Hypothalamus (tissue), 51 donors: Measurements from ENCODE around the gene TCFL5.

Experiments used
- DNase-seq, 51 donors: peaks; one replicate each; lab custom pipeline; 2025; lab: John Stamatoyannopoulos, UW

The TCFL5 gene

DNA sequence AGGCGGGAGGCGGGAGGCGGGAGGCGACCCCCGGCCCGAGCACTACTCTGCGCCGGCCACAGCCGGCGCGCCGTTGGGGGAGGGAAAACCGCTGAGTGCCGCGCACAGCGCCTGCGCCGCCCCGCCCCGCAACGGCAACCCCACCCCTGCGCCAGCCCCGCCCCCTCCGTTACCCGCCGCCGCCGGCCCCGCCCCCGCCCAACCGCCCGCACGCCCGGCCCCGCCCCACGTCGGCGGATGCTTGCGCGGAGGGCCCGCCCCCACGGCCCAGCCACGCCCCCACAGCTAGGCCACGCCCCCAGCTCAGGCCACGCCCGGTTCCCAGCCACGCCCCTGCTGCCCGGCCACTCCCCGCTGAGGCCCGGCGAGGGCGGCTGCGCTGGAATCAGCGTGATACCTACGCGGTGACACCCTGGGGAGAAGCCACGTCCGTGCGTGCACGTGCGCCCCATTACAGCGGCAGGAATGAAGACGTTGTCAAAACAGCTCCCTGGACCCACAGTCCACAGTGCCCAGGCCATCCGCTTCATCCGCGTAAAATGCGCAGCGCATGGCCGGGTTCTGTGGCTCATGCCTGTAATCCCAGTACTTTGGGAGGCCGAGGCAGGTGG, at the start of gene TCFL5:
Gene TCFL5 (minus strand): TSS at position 97 of the 611 bp plus-strand sequence. CDS start 152 bp downstream, outside the sequence.
- DNase-seq = peak; percentile 46 to 97 (median 87)

DNA sequence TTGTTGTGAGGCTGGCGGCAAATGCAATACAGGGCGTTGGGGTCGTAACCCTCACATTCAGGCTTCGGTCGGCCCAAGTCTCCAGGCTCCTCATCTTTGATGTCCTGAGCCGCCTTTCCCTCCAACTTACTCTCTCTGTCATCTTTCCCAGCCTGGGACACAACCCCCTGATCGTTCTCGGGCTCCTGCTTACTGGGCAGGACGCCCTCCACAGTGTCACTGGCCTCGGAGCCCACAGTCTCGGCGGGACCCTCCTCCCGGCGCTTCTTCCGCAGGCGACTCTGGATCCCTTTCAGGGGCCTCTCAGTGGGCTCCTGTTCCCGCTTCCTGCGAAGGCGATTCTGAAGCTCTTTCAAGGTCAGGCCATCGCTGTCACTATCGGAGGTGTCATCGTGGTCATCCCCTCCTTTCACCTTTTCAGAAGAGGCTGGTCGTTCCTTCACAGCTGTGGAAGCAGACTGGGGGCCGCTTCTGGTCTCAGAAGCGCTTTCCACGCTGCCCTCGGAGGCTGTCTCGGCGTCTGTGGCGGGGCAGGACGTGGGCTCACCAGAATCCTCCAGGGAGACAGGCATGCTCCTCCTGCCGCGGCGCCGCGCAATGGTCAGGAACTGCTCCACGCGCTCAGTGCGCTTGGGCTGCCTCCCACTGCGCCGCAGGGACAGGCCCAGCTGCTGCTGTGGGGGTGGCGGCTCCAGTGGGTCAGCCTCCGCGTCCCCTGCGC, 49.3 kb upstream of the TCFL5 start:
- DNase-seq = no peak

DNA sequence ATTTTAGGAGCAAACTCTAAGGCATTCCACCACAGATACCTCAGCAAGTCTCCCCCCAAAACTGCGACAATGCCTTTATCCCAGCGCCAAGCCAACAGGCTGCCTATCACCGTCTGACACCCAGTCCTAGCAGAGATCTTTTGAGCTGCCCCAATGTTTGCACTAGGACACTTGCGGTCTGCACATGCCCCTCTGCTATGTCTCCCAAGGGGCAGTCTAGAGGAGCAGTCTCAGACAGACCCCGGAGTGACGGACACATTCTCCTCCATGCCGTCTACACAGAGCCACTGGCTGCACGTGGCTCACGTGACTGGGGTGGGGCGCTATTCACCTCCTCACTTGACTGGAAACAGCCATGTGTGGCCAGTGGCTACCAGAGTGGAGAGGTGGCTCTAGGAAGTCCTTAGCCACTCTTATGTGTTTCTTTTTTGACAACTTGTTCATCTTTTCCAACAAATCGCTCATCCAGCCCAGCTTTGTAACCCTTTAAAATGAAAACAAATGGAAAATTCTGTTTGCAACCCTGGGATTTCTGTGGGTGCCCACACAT, 48.7 kb upstream of the TCFL5 start:
- no peak for DNase-seq

DNA sequence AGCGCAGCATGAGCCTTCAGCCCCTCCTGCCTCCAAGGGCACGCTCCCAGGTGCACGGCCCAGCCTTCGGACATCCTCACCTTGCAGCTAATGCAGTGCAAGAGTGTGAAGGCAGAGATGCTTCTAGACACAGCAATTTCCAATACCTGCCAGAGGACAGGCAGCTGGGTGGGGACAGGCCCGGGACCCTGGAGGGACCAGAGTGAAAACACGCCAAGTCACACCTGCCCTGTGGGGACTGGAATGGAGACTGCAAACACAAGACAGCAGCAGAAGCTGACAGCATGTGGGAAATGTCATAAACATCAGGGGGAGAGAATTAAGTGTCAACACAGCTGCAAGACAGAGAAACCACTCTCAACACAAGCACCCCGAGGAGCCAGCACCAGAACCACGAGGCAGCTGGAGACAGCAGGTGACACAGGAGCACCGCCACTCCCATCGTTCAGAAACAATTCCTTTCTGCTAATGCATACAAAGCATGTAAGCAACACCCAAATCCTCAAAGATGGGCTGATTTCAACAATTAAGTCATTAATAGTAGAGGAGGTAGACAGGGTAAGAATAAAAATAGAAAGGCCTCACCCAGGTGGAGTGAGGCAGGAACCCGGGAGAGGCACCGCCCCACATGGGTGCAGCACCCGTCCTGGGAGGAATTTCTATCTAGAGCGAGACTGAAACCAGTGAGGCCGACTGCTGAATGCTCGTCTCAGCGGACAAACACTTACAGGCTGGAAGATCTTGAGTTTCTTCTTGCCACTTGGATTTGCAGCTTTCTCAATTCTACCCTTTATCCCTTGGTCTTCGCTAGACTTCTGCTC, 47.6 kb upstream of the TCFL5 start:
- DNase-seq = peak in 1 of 51 donors; percentile 46

DNA sequence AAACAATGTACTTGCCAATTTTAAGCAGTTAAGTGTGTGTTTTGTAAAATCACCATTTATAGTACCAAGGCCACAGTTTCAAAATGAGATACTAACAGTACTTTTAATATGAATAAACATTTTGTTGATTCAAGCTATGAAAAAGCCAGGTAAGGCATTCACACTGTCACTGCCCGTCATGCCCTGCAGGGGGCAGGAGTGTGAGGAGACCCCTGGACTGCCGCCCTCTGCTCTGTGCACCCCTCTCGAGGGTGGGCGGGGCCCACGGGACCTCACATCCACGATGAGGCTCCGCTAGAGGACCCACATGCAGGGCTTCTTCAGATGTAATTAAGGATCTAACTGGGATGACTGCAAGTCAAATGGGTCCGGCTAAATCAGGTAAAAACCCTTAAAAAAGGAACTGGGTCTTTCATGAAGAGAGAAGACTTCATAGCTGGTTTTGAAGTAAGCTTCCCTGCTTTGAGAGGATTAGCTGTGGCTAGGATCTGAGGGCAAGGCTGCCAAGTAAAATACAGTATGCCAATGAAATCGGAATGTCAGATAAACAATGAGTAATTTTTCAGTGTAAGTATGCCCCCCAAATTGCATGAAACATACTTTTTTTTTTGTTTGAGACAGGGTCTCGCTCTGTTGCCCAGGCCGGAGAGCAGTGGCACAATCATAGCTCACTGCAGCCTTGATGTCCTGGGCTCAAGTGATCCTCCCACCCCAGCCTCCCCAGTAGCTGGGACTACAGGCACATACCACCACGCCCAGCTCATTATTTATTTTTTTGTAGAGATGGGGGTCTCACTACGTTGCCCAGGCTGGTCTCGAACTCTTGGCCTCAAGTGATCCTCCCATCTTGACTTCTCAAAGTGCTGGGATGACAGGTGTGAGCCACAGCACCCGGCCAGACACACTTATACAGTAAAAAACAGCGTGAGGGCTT, 46.0 kb upstream of the TCFL5 start:
- DNase-seq = no peak

DNA sequence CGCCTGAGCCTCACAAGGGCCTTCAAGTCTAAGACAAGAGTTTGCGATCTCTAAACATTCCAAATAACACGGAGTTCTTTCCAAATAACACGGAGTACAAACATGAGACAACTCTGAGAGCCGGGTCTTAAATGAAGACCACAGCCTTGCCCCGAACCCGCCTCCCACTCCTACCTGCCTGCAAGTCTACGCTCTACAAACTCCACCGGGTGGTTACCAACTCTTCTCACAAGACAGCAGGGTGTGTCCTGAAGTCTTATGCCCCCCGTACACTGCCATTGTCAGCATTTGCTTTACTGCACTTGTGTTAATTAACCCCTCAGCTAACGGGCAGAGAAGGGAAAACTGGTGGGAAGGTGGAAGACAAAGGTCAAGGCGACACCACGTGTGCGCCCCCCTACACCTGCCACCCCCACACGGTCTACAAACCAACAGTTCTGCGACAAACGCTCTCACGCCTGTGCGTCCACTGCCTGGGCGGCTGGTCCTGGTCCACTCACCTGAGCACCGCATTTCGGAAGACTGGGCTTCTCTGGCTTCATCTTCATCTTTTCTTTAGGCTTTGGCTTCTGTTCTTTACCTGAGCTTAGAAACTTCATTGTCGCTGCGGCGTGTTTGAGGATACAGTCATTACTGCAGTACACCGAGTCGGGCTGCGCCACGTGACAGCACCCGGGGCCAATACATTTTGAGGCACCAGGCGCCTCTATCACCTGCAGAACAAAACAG, 45.2 kb upstream of the TCFL5 start:
- no peak for DNase-seq

DNA sequence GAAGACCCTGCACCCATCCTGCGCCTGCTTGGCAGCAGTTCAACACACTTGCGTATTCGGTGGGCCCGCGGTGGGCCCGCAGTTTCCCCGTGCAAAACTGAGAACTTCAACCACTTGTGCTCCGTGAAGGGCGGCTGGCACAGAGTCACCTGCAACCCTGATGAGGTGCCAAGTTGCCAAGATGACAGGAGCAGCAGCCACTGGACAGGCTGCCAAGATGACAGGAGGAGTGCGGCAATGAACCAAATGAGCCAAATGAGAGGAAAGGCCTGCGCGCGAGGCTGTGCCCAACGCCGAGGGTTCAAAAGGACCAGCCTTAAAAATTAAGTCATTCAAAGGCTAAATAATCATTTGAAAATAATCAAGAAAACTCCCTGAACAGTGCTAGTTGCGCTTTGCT, 44.6 kb upstream of the TCFL5 start:
- peak in 2 of 51 donors; percentile 16 to 22 for DNase-seq

DNA sequence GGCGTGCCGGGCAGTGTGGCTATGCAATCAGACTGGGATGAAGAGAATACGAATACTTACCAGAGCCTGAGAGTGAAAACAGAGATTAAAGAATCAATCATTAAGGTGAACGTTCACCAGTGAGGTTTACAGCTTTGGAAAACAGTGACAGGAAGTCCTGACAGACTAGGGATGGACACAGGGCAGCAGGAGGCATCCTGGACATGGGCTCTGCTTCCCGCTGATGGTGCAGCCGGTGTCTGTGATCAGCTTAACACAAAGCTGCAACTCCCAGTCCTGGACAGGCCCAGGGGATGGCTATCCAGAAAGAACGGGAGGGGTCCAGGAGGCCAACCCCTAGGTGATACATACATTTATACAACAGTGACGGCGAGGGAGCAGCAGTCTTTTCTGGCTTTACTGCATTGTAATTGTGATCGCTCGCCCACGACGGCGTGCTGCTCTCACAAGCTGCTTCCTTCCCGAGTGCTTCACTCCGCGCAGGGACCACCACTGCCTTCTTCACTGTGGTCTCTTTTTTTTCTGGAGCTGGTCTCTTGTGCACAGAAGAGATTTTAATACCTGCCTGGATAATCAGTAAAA, 44.0 kb upstream of the TCFL5 start:
- no peak for DNase-seq

DNA sequence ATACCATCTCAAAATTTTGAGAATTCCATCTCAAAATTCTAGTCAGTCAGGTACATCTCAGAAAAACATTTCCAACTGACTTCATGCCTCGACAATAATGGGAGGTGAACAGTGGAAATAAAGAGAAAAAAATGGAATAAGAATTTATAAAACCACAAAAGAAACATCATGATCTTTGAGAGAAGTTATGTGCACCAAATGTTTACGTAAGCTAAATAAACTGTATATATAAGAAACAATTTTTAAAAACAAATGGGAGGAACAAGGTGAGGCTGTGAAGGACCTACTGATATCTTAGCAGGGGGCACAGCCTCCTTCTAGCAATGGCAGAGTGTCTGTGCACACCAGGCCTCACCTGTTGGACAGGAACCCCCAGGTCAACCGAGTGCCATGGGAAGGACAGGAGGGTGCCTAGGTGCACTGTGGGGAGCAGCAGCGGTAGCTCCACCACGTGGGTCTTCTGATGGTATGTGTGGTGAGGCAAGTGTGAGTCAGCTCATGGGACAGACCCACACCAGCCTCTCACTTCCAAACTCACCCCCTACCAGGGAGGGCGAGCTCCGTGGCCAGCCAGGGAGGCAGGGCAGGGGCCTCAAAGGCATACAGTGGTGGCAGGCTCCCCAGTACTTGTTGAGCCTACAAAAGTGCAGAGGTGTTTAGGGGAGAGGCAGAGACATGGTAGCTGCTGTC, 41.4 kb upstream of the TCFL5 start:
- no peak for DNase-seq

DNA sequence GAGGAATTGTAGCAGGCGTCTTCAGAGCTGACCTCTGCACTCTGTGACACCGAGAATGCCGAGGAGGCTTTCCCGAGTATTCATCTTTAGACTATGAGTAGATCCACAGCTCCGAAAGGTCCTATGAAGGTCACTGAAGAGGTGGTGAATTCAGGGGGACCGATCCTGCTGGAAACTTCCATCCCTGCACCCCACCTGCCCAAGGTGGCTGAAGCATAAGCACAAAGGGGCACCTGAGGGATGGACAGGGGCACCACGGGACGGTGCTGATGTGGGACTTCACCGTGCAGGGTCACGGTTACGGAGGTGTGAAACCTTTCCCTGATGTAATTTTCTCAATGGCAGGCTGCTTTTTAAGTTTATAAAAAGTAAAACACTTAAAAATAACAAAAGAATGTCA, 40.3 kb upstream of the TCFL5 start:
- no peak for DNase-seq

DNA sequence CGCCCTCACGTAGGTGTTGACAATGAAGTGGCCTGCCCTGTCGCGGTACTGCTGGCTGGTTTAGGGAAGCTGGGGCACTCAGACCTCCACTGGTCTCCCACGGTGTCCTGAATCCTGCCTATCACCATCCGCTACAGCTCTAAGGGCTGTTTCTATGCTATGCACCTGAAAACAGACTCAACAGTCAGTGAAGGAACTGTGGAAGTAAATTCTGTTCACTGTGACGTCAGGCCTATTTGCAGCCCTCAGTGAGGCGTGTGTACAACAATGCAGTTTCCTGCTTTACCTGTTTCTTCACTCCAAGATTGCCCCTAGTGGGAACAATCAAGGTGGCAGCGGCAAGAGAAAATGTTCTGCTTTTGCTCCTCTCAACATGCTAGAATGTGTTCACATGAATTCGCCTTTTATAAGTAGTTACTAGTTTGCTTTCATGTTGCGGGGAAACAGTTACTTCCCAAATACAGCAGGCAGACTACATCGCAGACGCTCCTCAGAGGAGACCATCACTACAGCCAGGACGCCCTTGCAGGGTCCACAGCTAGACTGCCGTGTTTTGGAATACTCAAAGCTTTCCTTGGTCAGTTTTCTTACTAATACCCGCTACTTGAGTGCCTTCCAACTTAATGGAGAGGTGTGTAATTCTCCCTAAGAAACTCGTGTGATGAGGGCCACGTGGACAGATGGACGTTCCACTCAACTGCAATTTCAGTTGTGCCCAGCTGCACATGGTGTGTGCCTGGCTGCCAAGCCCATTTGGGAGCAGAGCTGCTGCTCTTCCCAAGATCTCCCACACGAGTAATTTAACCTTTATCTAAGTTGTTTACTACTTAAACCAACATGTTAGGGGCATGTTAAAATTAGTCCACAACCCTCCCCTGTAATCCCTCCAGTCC, 39.3 kb upstream of the TCFL5 start:
- no peak for DNase-seq

DNA sequence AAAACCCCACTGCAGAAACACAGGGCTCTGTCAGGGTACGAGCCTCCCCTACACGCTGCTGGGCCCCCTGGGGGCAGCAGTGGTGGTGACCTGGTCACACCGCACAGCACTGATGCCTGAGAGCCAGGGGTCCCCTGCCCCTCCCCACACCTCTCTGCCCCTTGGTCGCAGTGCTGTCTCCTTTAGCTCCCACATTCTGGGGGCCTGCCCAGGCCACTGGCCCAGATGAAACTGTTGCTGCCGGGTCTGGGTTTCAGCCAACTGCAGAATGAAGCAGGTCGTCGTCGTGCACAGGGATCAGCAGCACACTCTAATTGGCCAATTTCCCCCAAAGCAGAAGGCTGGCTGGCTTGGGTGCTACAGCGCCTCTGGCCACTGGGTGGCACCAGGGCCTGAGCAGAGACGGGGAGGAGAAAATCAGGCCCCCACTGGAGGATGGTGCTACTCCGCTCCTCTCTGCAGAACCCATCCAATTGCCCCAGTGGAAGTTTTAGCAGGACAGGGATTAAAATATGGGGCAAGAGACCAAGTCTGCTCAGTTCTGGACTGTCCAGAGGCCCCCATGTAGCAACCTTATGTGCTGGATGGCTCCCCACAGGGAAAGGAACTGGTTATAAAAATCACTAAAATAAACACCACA, 38.5 kb upstream of the TCFL5 start:
- peak in 46 of 51 donors; percentile 8 to 82 (median 64) for DNase-seq

DNA sequence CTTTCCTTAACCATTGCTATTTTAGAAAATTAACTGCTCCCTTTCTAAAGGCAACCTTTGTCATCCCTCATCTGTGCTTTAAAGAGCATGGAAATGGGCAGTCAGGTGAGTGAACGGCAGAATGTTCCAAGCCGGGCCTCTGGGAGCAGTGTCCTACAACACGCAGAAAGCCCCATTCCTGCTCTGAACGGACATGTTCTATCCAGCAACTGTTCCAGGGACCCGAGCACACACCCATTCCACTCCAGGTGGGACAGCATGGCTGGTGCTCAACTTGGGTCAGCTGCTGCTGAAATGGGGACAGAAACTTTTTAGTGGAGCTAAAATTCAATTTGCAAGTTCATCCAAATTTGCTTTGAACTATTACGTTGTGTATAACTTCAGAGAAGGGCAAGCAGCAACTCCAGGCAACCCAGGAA, 38.0 kb upstream of the TCFL5 start:
- DNase-seq = peak in 4 of 51 donors; percentile 9 to 51 (median 15)

DNA sequence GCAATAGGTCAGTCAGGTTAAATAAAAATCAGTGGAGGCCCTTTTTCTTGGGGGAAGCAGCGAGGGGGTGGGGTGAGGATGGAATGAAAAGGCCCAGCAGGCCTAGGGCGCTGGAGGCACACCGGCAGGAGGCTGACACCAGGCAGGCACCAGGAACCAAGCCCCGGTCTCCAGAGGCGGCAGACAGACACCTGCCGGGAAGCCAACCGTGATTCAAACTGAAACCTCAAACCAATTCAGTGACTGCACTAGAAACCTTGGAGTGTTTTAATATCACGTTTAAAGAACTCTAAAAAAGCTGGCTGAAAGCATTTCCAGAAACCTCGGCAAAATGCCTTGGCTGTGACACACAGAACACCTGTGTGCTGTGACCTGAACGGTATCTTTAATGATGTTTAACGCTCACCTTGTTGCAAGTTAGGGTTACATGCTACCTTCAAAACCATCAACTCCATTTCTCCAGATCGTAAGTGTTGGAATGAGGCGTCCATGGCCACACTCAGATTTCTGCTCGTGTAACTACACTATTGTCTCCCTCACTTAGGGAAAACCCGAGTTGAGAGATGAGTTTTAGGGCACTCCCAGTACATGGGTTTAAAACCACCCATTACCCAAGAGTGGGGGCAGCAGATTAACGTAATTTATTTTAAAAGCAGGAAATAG, 37.5 kb upstream of the TCFL5 start:
- no peak for DNase-seq

DNA sequence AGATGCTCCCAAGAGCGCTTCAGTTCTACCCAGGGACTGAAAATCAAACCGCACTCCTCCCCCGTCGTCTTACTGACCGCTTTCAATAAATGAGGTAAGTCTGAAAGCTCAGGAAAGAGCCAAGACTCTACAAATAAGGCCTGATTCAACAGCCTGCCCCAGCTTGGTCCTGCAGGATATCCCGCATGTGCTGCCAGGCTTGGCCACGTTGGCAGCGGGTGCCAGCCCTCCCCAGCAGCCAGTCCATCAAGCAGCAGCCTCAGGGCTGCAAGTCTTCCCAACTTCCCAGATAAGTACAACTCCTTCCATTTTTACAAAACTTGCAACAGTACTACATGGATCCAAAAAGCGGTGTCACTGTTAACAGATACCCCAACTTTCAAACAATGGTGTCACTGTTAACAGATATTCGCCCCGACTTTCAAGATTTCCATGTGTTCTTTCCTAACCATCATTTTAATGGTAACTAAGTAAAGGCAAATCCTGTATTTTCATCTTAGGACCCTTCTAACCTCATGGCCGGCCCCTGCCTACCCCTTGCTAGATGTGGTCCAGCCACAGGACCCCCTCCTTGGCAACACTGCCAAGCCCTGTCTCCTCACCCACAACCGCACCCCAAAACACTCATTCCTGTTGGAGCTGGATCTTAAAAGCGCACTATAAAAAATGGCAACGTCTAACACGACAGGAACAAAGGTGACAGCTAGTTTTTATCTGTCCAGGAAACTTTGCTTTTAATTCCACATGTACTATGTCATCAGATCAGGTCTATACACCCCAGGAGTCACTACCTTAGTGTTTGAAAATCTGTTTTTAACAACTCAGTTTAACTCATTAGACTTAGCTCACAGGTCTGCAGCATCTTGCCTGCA, 36.7 kb upstream of the TCFL5 start:
- DNase-seq = peak in 1 of 51 donors; percentile 13
